GM23338 (cell line): ENCODE measurements around the gene LAMTOR4. TPM values are rescaled to one million over a fixed set of nuclear protein-coding genes. Genes with fewer than 3 reads are reported as not detected.

Experiments used
- ATAC-seq: fragments of 200-7000 bp; cut with Tn5 transposase; 3 replicates; pipeline ENCODE4 v1.9.1; 2020
- DNase-seq: peaks from one replicate; pipeline ENCODE4 v3.0.0-alpha.2; 2015; ENCODE audit warnings: low spot score
- H2AFZ ChIP-seq: fragments of 200-600 bp; sonication (generic); 2 replicates; pipeline ENCODE4 v1.8.0; 2016; ENCODE audit warnings: antibody characterized with exemption, mild to moderate bottlenecking, moderate library complexity
- H3F3A ChIP-seq: fragments of 200-600 bp; sonication (generic); replicated peaks from 2 replicates; pipeline ENCODE4 v1.8.0; 2017; ENCODE audit warnings: antibody characterized with exemption, mixed run types, low read depth
- H3K27ac ChIP-seq: fragments of 200-600 bp; sonication (generic); 2 replicates; pipeline ENCODE4 v1.6.1; 2016; ENCODE audit warnings: low read depth
- H3K27me3 ChIP-seq: fragments of 200-600 bp; sonication (generic); 2 replicates; pipeline ENCODE4 v1.8.0; 2016; ENCODE audit warnings: mild to moderate bottlenecking, mixed run types, moderate library complexity; ENCODE audit not compliant: insufficient read depth
- H3K36me3 ChIP-seq: fragments of 200-600 bp; sonication (generic); 2 replicates; pipeline ENCODE4 v1.8.0; 2016; ENCODE audit warnings: mild to moderate bottlenecking; ENCODE audit not compliant: insufficient read depth
- H3K4me1 ChIP-seq: fragments of 200-600 bp; sonication (generic); 2 replicates; pipeline ENCODE4 v1.8.0; 2016; ENCODE audit warnings: mild to moderate bottlenecking, moderate library complexity; ENCODE audit not compliant: insufficient read depth
- H3K4me2 ChIP-seq: fragments of 200-600 bp; sonication (generic); 2 replicates; pipeline ENCODE4 v1.7.1; 2017; ENCODE audit warnings: mixed run types
- H3K4me3 ChIP-seq: fragments of 200-600 bp; sonication (generic); 2 replicates; pipeline ENCODE4 v1.6.1; 2016; ENCODE audit warnings: mixed run types
- H3K79me2 ChIP-seq: fragments of 200-600 bp; sonication (generic); replicated peaks from 2 replicates; pipeline ENCODE4 v1.8.0; 2017; ENCODE audit warnings: mild to moderate bottlenecking; ENCODE audit not compliant: insufficient read depth
- H3K9me2 ChIP-seq: fragments of 200-600 bp; sonication (generic); 2 replicates; pipeline ENCODE4 v1.8.0; 2017; ENCODE audit not compliant: insufficient read depth
- H4K20me1 ChIP-seq: fragments of 200-600 bp; sonication (generic); replicated peaks from 2 replicates; pipeline ENCODE4 v1.8.0; 2017; ENCODE audit warnings: mild to moderate bottlenecking; ENCODE audit not compliant: insufficient read depth
- H3K27ac Mint-ChIP-seq: 2 replicates; pipeline ENCODE4 v1.8.0; 2020; ENCODE audit warnings: inconsistent platforms, mild to moderate bottlenecking, moderate library complexity, mixed read lengths
- H3K27me3 Mint-ChIP-seq: 3 replicates; pipeline ENCODE4 v1.8.0; 2022; ENCODE audit warnings: low read depth, mild to moderate bottlenecking, moderate library complexity, mixed read lengths, inconsistent platforms; ENCODE audit not compliant: insufficient read depth, poor library complexity
- H3K36me3 Mint-ChIP-seq: 3 replicates; pipeline ENCODE4 v1.8.0; 2021; ENCODE audit warnings: low read depth, mild to moderate bottlenecking, inconsistent platforms, moderate library complexity, mixed read lengths
- H3K4me1 Mint-ChIP-seq: 3 replicates; pipeline ENCODE4 v1.8.0; 2020; ENCODE audit warnings: mild to moderate bottlenecking, inconsistent platforms, mixed read lengths
- H3K4me3 Mint-ChIP-seq: 3 replicates; pipeline ENCODE4 v1.8.0; 2021; ENCODE audit warnings: moderate library complexity, mild to moderate bottlenecking, inconsistent platforms, mixed read lengths
- H3K9me3 Mint-ChIP-seq: 3 replicates; pipeline ENCODE4 v1.8.0; 2020; ENCODE audit warnings: moderate library complexity, mild to moderate bottlenecking, inconsistent platforms, mixed read lengths
- EZH2 ChIP-seq: fragments of 200-600 bp; sonication (generic); IDR thresholded peaks from one replicate; pipeline ENCODE4 v1.8.0; 2017; ENCODE audit warnings: antibody characterized with exemption, mild to moderate bottlenecking, low read depth; ENCODE audit not compliant: unreplicated experiment
- EZH2phosphoT487 ChIP-seq: fragments of 200-600 bp; sonication (generic); IDR thresholded peaks from one replicate; pipeline ENCODE4 v1.8.1; 2018; ENCODE audit warnings: antibody characterized with exemption; ENCODE audit not compliant: unreplicated experiment
- JUNB ChIP-seq: IDR thresholded peaks from one replicate; pipeline ENCODE4 v1.6.1; 2016; ENCODE audit warnings: antibody characterized with exemption; ENCODE audit not compliant: unreplicated experiment
- NANOG ChIP-seq: IDR thresholded peaks from 2 replicates; pipeline ENCODE4 v1.6.1; 2016; ENCODE audit warnings: antibody characterized with exemption, borderline replicate concordance
- POLR2AphosphoS5 ChIP-seq: IDR thresholded peaks from 2 replicates; pipeline ENCODE4 v1.6.1; 2016; ENCODE audit warnings: antibody characterized with exemption, low read depth
- ZNF114 ChIP-seq: fragments of 250-450 bp; sonication (Bioruptor Pico); IDR thresholded peaks from 2 replicates; pipeline ENCODE4 v1.5.0; 2020; ENCODE audit warnings: mild to moderate bottlenecking, moderate library complexity
- ZNF331 ChIP-seq: fragments of 250-450 bp; sonication (Bioruptor Pico); IDR thresholded peaks from 2 replicates; pipeline ENCODE4 v1.5.0; 2020; ENCODE audit warnings: low read depth, mild to moderate bottlenecking, moderate library complexity
- polyA plus RNA-seq: library from polyadenylated mRNA; unstranded; fragments of >200 nt; fragmentation: Nextera tagmentation; extraction: Ambion mirVana; gene quantifications from 2 replicates; pipeline ENCODE4 v1.2.1, GENCODE V29; 2016
- total RNA-seq: library from RNA; depleted of rRNA; stranded (reverse); fragments of >200 nt; shearing (Covaris generic); gene quantifications from 2 replicates; pipeline ENCODE4 v1.2.3, GENCODE V29; 2014
- TF ChIP-seq, protein P1 (sequence below), 2 experiments: fragments of 200-600 bp in 1 of 2; sonication (generic) in 1 of 2; conservative IDR thresholded peaks; 2 replicates each; pipeline versions ENCODE4 v1.5.1 to v1.6.1; 2016 to 2017; ENCODE audit warnings: antibody characterized with exemption in 2 of 2, low read depth in 2 of 2, mild to moderate bottlenecking in 2 of 2, moderate library complexity in 1 of 2
- TF ChIP-seq, protein P2 (sequence below): IDR thresholded peaks from one replicate; pipeline ENCODE4 v1.6.1; 2018; ENCODE audit warnings: antibody characterized with exemption; ENCODE audit not compliant: unreplicated experiment
- TF ChIP-seq, protein P3 (sequence below): IDR thresholded peaks from 2 replicates; pipeline ENCODE4 v1.6.1; 2016; ENCODE audit warnings: antibody characterized with exemption
- TF ChIP-seq, protein P4 (sequence below): fragments of 250-450 bp; sonication (Bioruptor Pico); IDR thresholded peaks from 2 replicates; pipeline ENCODE4 v1.5.0; 2020; ENCODE audit warnings: mild to moderate bottlenecking, moderate library complexity

LAMTOR4 gene
- total and polyA plus RNA-seq, 2 experiments from 2014 or later, result 145 to 333 TPM

DNA sequence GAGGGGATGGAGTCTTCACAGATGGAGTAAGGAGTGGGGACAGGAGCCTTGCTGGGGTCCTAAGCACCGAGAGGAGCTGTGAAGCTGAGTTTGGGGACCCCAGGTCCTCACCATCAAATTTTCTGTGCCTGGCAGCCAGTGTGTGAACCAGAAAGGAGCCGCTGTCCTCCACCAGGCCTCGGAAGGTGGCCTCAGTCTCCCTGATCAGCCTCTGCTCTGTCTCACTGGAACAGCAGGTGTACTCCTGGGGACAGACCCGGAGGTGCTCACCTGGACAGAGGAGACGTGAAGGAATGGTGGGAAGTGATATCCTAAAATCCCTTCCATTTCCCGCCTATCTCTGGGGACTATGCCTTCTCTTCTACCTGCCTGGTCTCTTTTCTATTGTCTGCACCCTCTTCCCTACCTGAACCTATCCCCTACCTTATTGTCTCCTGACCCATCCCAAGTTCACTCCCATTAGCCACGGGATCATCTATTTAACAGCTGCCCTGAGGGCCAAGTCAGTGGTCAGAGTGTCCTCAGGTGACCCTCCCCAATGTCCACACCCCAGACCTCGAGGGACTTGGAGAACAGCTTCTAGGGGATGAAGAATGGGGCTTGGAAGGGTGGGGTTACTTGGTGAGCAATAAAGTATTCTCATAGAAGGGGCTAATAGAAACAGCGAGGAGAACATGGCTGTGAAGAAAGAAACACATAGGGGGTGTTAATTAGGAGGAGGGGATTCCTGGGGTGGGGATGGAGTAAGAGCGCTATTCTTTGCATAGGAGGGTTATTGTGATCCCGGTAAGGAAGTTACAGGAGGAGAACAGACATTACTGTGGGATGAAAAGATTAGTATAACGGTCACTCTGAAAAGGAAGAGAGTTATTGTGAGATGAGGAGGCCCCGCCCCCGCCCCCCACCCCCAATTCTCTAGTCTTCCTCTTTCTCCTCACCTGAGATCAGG, 27.7 kb downstream of the LAMTOR4 start:
- Mint-ChIP-seq H3K9me3 (no peaks in the 10 kb centered on the region; the same call in 2 of the 3 replicates), H3K27me3 (peaks cover 36% of the 10 kb centered on the region), H3K4me1 (peaks cover 24% of the 10 kb centered on the region), H3K27ac (peak overlapping the region; percentile 89; the same call in 1 of the 2 replicates), H3K4me3 (peak overlapping the region; percentile 92), H3K36me3 (peaks cover 24% of the 10 kb centered on the region)
- Histone ChIP-seq H3K9me2 (no peaks in the 10 kb centered on the region; the same call in 1 of the 2 replicates), H3K79me2 (peaks cover 12% of the 10 kb centered on the region), H2AFZ (peak overlapping the region; percentile 64; the same call in 1 of the 2 replicates), H3K27me3 (peaks cover 18% of the 10 kb centered on the region), H3K4me1 (peaks cover 10% of the 10 kb centered on the region), H3K4me2 (peak overlapping the region; percentile 98), H3K4me3 (peak overlapping the region; percentile 87), H3K36me3 (peaks cover 4% of the 10 kb centered on the region; the same call in 1 of the 2 replicates), H3K27ac (no peak overlapping the region), H3F3A (no peaks in the 10 kb centered on the region; the same call in 1 of the 2 replicates), H4K20me1 (peaks cover 7% of the 10 kb centered on the region; the same call in 1 of the 2 replicates)
- DNase-seq (no peak), ATAC-seq (no peak)
- no peak for TF ChIP-seq JUNB
- TF ChIP-seq, protein P1, sequence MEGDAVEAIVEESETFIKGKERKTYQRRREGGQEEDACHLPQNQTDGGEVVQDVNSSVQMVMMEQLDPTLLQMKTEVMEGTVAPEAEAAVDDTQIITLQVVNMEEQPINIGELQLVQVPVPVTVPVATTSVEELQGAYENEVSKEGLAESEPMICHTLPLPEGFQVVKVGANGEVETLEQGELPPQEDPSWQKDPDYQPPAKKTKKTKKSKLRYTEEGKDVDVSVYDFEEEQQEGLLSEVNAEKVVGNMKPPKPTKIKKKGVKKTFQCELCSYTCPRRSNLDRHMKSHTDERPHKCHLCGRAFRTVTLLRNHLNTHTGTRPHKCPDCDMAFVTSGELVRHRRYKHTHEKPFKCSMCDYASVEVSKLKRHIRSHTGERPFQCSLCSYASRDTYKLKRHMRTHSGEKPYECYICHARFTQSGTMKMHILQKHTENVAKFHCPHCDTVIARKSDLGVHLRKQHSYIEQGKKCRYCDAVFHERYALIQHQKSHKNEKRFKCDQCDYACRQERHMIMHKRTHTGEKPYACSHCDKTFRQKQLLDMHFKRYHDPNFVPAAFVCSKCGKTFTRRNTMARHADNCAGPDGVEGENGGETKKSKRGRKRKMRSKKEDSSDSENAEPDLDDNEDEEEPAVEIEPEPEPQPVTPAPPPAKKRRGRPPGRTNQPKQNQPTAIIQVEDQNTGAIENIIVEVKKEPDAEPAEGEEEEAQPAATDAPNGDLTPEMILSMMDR (conservative IDR thresholded peaks at IDR 0.05; ENCODE audit: low read depth in 2 of 2), result no peak
- no peak for TF ChIP-seq EZH2
- TF ChIP-seq POLR2AphosphoS5, result no peak
- no peak for TF ChIP-seq EZH2phosphoT487
- no peak for TF ChIP-seq NANOG
- TF ChIP-seq, protein P2, sequence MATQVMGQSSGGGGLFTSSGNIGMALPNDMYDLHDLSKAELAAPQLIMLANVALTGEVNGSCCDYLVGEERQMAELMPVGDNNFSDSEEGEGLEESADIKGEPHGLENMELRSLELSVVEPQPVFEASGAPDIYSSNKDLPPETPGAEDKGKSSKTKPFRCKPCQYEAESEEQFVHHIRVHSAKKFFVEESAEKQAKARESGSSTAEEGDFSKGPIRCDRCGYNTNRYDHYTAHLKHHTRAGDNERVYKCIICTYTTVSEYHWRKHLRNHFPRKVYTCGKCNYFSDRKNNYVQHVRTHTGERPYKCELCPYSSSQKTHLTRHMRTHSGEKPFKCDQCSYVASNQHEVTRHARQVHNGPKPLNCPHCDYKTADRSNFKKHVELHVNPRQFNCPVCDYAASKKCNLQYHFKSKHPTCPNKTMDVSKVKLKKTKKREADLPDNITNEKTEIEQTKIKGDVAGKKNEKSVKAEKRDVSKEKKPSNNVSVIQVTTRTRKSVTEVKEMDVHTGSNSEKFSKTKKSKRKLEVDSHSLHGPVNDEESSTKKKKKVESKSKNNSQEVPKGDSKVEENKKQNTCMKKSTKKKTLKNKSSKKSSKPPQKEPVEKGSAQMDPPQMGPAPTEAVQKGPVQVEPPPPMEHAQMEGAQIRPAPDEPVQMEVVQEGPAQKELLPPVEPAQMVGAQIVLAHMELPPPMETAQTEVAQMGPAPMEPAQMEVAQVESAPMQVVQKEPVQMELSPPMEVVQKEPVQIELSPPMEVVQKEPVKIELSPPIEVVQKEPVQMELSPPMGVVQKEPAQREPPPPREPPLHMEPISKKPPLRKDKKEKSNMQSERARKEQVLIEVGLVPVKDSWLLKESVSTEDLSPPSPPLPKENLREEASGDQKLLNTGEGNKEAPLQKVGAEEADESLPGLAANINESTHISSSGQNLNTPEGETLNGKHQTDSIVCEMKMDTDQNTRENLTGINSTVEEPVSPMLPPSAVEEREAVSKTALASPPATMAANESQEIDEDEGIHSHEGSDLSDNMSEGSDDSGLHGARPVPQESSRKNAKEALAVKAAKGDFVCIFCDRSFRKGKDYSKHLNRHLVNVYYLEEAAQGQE, result no peak
- no peak for TF ChIP-seq ZNF114 (CRISPR knock-in tag)
- TF ChIP-seq, protein P3, sequence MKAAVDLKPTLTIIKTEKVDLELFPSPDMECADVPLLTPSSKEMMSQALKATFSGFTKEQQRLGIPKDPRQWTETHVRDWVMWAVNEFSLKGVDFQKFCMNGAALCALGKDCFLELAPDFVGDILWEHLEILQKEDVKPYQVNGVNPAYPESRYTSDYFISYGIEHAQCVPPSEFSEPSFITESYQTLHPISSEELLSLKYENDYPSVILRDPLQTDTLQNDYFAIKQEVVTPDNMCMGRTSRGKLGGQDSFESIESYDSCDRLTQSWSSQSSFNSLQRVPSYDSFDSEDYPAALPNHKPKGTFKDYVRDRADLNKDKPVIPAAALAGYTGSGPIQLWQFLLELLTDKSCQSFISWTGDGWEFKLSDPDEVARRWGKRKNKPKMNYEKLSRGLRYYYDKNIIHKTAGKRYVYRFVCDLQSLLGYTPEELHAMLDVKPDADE, result no peak
- TF ChIP-seq, protein P4, sequence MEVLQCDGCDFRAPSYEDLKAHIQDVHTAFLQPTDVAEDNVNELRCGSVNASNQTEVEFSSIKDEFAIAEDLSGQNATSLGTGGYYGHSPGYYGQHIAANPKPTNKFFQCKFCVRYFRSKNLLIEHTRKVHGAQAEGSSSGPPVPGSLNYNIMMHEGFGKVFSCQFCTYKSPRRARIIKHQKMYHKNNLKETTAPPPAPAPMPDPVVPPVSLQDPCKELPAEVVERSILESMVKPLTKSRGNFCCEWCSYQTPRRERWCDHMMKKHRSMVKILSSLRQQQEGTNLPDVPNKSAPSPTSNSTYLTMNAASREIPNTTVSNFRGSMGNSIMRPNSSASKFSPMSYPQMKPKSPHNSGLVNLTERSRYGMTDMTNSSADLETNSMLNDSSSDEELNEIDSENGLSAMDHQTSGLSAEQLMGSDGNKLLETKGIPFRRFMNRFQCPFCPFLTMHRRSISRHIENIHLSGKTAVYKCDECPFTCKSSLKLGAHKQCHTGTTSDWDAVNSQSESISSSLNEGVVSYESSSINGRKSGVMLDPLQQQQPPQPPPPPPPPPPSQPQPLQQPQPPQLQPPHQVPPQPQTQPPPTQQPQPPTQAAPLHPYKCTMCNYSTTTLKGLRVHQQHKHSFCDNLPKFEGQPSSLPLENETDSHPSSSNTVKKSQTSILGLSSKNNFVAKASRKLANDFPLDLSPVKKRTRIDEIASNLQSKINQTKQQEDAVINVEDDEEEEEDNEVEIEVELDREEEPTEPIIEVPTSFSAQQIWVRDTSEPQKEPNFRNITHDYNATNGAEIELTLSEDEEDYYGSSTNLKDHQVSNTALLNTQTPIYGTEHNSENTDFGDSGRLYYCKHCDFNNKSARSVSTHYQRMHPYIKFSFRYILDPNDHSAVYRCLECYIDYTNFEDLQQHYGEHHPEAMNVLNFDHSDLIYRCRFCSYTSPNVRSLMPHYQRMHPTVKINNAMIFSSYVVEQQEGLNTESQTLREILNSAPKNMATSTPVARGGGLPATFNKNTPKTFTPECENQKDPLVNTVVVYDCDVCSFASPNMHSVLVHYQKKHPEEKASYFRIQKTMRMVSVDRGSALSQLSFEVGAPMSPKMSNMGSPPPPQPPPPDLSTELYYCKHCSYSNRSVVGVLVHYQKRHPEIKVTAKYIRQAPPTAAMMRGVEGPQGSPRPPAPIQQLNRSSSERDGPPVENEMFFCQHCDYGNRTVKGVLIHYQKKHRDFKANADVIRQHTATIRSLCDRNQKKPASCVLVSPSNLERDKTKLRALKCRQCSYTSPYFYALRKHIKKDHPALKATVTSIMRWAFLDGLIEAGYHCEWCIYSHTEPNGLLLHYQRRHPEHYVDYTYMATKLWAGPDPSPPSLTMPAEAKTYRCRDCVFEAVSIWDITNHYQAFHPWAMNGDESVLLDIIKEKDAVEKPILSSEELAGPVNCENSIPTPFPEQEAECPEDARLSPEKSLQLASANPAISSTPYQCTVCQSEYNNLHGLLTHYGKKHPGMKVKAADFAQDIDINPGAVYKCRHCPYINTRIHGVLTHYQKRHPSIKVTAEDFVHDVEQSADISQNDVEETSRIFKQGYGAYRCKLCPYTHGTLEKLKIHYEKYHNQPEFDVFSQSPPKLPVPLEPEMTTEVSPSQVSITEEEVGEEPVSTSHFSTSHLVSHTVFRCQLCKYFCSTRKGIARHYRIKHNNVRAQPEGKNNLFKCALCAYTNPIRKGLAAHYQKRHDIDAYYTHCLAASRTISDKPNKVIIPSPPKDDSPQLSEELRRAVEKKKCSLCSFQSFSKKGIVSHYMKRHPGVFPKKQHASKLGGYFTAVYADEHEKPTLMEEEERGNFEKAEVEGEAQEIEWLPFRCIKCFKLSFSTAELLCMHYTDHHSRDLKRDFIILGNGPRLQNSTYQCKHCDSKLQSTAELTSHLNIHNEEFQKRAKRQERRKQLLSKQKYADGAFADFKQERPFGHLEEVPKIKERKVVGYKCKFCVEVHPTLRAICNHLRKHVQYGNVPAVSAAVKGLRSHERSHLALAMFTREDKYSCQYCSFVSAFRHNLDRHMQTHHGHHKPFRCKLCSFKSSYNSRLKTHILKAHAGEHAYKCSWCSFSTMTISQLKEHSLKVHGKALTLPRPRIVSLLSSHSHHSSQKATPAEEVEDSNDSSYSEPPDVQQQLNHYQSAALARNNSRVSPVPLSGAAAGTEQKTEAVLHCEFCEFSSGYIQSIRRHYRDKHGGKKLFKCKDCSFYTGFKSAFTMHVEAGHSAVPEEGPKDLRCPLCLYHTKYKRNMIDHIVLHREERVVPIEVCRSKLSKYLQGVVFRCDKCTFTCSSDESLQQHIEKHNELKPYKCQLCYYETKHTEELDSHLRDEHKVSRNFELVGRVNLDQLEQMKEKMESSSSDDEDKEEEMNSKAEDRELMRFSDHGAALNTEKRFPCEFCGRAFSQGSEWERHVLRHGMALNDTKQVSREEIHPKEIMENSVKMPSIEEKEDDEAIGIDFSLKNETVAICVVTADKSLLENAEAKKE (CRISPR knock-in tag), result no peak
- no peak for TF ChIP-seq ZNF331
